ENCODE measurements around the gene COTL1. TPM values are rescaled to one million over a fixed set of nuclear protein-coding genes. Genes with fewer than 3 reads are reported as not detected.

The COTL1 gene
- total RNA-seq, 1 experiment from 2014 or later: 85.8 TPM

- no peak for DNase-seq (ENCODE audit: low read depth)
These were observed 63.1 kb downstream of the COTL1 start for GRCh38 chr16:84554627-84555328.

- DNase-seq (ENCODE audit: low read depth): no peak
These were observed 63.9 kb downstream of the COTL1 start for GRCh38 chr16:84553873-84554399.

- DNase-seq (ENCODE audit: low read depth): no peak
These were observed 65.7 kb downstream of the COTL1 start for GRCh38 chr16:84552135-84552534.

- DNase-seq (ENCODE audit: low read depth): no peak
These were observed 67.8 kb downstream of the COTL1 start for GRCh38 chr16:84550096-84550495.

GRCh38 chr16:84548971-84549844 is 68.7 kb downstream of the COTL1 start:
- no peak for DNase-seq (ENCODE audit: low read depth)

GRCh38 chr16:84548508-84548907 is 69.4 kb downstream of the COTL1 start:
- no peak for DNase-seq (ENCODE audit: low read depth)

- DNase-seq (ENCODE audit: low read depth): no peak
These were observed 70.3 kb downstream of the COTL1 start for GRCh38 chr16:84547546-84548061.

GRCh38 chr16:84546669-84547545 is 71.0 kb downstream of the COTL1 start:
- DNase-seq (ENCODE audit: low read depth): no peak

GRCh38 chr16:84545114-84545737 is 72.7 kb downstream of the COTL1 start:
- DNase-seq (ENCODE audit: low read depth): no peak

GRCh38 chr16:84544031-84544773 is 73.7 kb downstream of the COTL1 start:
- peak; percentile 20 for DNase-seq (ENCODE audit: low read depth)

- DNase-seq (ENCODE audit: low read depth): no peak
These were observed 74.6 kb downstream of the COTL1 start for GRCh38 chr16:84543253-84543652.

- DNase-seq (ENCODE audit: low read depth): no peak
These were observed 75.7 kb downstream of the COTL1 start for GRCh38 chr16:84541999-84542817.

GRCh38 chr16:84540194-84540593 is 77.7 kb downstream of the COTL1 start:
- no peak for DNase-seq (ENCODE audit: low read depth)

- DNase-seq (ENCODE audit: low read depth): no peak
These were observed 79.5 kb downstream of the COTL1 start for GRCh38 chr16:84538222-84538840.

GRCh38 chr16:84537491-84538151 is 80.3 kb downstream of the COTL1 start:
- DNase-seq (ENCODE audit: low read depth): no peak

GRCh38 chr16:84535851-84536250 is 82.0 kb downstream of the COTL1 start:
- DNase-seq (ENCODE audit: low read depth): no peak

GRCh38 chr16:84535408-84535807 is 82.5 kb downstream of the COTL1 start:
- no peak for DNase-seq (ENCODE audit: low read depth)

GRCh38 chr16:84534815-84535214 is 83.1 kb downstream of the COTL1 start:
- DNase-seq (ENCODE audit: low read depth): no peak
